VCaP (cell line): ENCODE results near the gene TINAGL1.

Experiments used
- H3K27ac ChIP-seq: fragments of 450-650 bp; 2 replicates; pipeline ENCODE4 v1.5.1; 2017
- CTCF ChIP-seq: fragments of 450-650 bp; conservative IDR thresholded peaks from 2 replicates; pipeline ENCODE4 v1.5.1; 2017; ENCODE audit warnings: mild to moderate bottlenecking, moderate library complexity

TINAGL1 gene

GRCh38 chr1:31556481-31557006 lies 19.8 kb upstream of the TINAGL1 start:
- 0 out of 2 replicates have a peak overlapping the region, but pooled peaks have one; percentile 5 for H3K27ac ChIP-seq
- TF ChIP-seq CTCF = no peak

- no peak for TF ChIP-seq CTCF
- no peak overlapping the region for H3K27ac ChIP-seq
These were observed 16.6 kb upstream of the TINAGL1 start for GRCh38 chr1:31559715-31560114.

- TF ChIP-seq CTCF = no peak
- H3K27ac ChIP-seq = no peak overlapping the region
These were observed 15.9 kb upstream of the TINAGL1 start for GRCh38 chr1:31560394-31560793.

- peak overlapping the region; percentile 49 for H3K27ac ChIP-seq
- no peak for TF ChIP-seq CTCF
These were observed 13.5 kb upstream of the TINAGL1 start for GRCh38 chr1:31562707-31563360.

GRCh38 chr1:31564606-31564989 lies 11.7 kb upstream of the TINAGL1 start:
- no peak overlapping the region; the same call in 1 of the 2 replicates for H3K27ac ChIP-seq
- TF ChIP-seq CTCF = no peak

GRCh38 chr1:31567956-31568570 lies 8.3 kb upstream of the TINAGL1 start:
- no peak for TF ChIP-seq CTCF
- no peak overlapping the region for H3K27ac ChIP-seq

- TF ChIP-seq CTCF = no peak
- no peak overlapping the region for H3K27ac ChIP-seq
These were observed 7.3 kb upstream of the TINAGL1 start for GRCh38 chr1:31568895-31569595.
